Measurements from ENCODE around the gene DBNL. TPM values are rescaled to one million over a fixed set of nuclear protein-coding genes. Genes with fewer than 3 reads are reported as not detected.

DBNL gene
- total and polyA plus RNA-seq, 2 experiments from 2014 or later, result 81.8 to 91.1 TPM

GRCh38 chr7:44094883-44095592 lies 50.5 kb downstream of the DBNL start:
- no peak for TF ChIP-seq CTCF (IDR thresholded peaks at IDR 0.05; ENCODE audit: poor library complexity)
- no peak for TF ChIP-seq EZH2 (IDR thresholded peaks at IDR 0.05; ENCODE audit: borderline replicate concordance)
- TF ChIP-seq EZH2phosphoT487 (IDR thresholded peaks at IDR 0.05; ENCODE audit: low read depth, severe bottlenecking, unreplicated experiment), result no peak
- Histone ChIP-seq H2AFZ (no peak overlapping the region), H3K4me1 (ENCODE audit: insufficient read depth) (peaks cover 5% of the 10 kb centered on the region), H3K4me2 (no peak overlapping the region), H4K20me1 (ENCODE audit: insufficient read depth, poor library complexity, severe bottlenecking) (no peaks in the 10 kb centered on the region), H3K79me2 (no peaks in the 10 kb centered on the region), H3K9me2 (replicated peaks; ENCODE audit: insufficient read depth) (no peaks in the 10 kb centered on the region), H3K4me3 (no peak overlapping the region), H3K36me3 (replicated peaks; ENCODE audit: insufficient read depth, low read depth) (no peaks in the 10 kb centered on the region), H3K9me3 (ENCODE audit: low read depth) (no peaks in the 10 kb centered on the region), H3K27me3 (no peaks in the 10 kb centered on the region), H3K27ac (peak overlapping the region; percentile 44)
- DNase-seq (ENCODE audit: low spot score), result no peak
- WGBS (ENCODE audit: low lambda C conversion rate, missing lambda C conversion rate), result 47% methylated on average over 2 of the region's 2 CpGs

GRCh38 chr7:44095781-44096180 lies 51.3 kb downstream of the DBNL start:
- no peak overlapping the region for H3K4me3 ChIP-seq
- H3K9me3 ChIP-seq (ENCODE audit: low read depth), result no peaks in the 10 kb centered on the region
- TF ChIP-seq CTCF (IDR thresholded peaks at IDR 0.05; ENCODE audit: poor library complexity) (no peak), EZH2 (IDR thresholded peaks at IDR 0.05; ENCODE audit: borderline replicate concordance) (no peak), EZH2phosphoT487 (IDR thresholded peaks at IDR 0.05; ENCODE audit: low read depth, severe bottlenecking, unreplicated experiment) (no peak)
- DNase-seq (ENCODE audit: low spot score), result no peak
- no peaks in the 10 kb centered on the region for H3K9me2 ChIP-seq (replicated peaks; ENCODE audit: insufficient read depth)
- WGBS (ENCODE audit: low lambda C conversion rate, missing lambda C conversion rate), result 86% methylated on average over 3 of the region's 3 CpGs
- no peaks in the 10 kb centered on the region for H3K36me3 ChIP-seq (replicated peaks; ENCODE audit: insufficient read depth, low read depth)
- H2AFZ ChIP-seq, result no peak overlapping the region
- H3K27ac ChIP-seq, result no peak overlapping the region
- no peaks in the 10 kb centered on the region for H3K27me3 ChIP-seq
- H3K4me2 ChIP-seq, result no peak overlapping the region
- no peaks in the 10 kb centered on the region for H3K79me2 ChIP-seq
- H3K4me1 ChIP-seq (ENCODE audit: insufficient read depth), result peaks cover 5% of the 10 kb centered on the region
- H4K20me1 ChIP-seq (ENCODE audit: insufficient read depth, poor library complexity, severe bottlenecking), result no peaks in the 10 kb centered on the region

- Histone ChIP-seq H3K9me2 (replicated peaks; ENCODE audit: insufficient read depth) (no peaks in the 10 kb centered on the region), H3K27ac (no peak overlapping the region), H3K27me3 (no peaks in the 10 kb centered on the region), H3K4me1 (ENCODE audit: insufficient read depth) (peaks cover 5% of the 10 kb centered on the region), H3K9me3 (ENCODE audit: low read depth) (no peaks in the 10 kb centered on the region), H3K4me2 (no peak overlapping the region), H4K20me1 (ENCODE audit: insufficient read depth, poor library complexity, severe bottlenecking) (no peaks in the 10 kb centered on the region), H3K36me3 (replicated peaks; ENCODE audit: insufficient read depth, low read depth) (no peaks in the 10 kb centered on the region), H2AFZ (no peak overlapping the region), H3K79me2 (no peaks in the 10 kb centered on the region), H3K4me3 (no peak overlapping the region)
- no peak for DNase-seq (ENCODE audit: low spot score)
- TF ChIP-seq EZH2phosphoT487 (IDR thresholded peaks at IDR 0.05; ENCODE audit: low read depth, severe bottlenecking, unreplicated experiment), result no peak
- TF ChIP-seq EZH2 (IDR thresholded peaks at IDR 0.05; ENCODE audit: borderline replicate concordance), result no peak
- TF ChIP-seq CTCF (IDR thresholded peaks at IDR 0.05; ENCODE audit: poor library complexity), result no peak
- 94% methylated on average over 6 of the region's 8 CpGs for WGBS (ENCODE audit: low lambda C conversion rate, missing lambda C conversion rate)
Measured at GRCh38 chr7:44096326-44096881, 51.9 kb downstream of the DBNL start.
